Measurements from ENCODE around the gene CSGALNACT2. TPM values are rescaled to one million over a fixed set of nuclear protein-coding genes. Genes with fewer than 3 reads are reported as not detected.

The CSGALNACT2 gene
- total and polyA plus RNA-seq, 10 of the 15 experiments (the other 5 are each of a cell fraction or from before 2014, with no cell fraction given), result 2.5 to 12.6 (median 8.7) TPM

DNA sequence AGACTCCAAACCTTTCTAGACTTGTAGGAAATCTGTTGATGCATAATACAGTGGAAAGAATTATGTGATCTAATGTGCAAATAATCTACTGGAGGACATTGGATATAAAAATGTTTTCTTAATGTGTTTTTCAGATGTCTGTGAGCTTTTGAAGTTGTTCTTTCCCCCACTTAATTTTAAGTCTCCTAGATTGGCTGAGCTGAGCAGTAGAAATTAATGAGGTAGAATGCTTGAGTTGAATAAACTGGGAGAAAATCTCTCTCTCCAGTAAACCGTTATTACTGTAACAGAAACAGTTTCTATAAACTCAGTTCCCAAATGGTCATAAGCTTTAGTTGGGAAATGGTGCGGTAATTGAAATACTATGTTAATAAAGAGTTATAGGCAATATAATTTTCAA, 15.7 kb downstream of the CSGALNACT2 start:
- RAD21 ChIA-PET (ENCODE audit: unreplicated experiment), result interaction anchor here (1.9 kb wide), 1 partner anchor 14 kb away, joined by 6 read pairs; no protein-coding TSS in a partner anchor
- POLR2A ChIA-PET, result interaction anchor here (1.1 kb wide), 1 partner anchor 15 kb away, joined by 4 read pairs; no protein-coding TSS in a partner anchor
- Histone ChIP-seq H3K36me3 (ENCODE audit: control insufficient read depth in 2 of 2, insufficient read depth in 2 of 2, low read length in 1 of 2) (no peaks in the 10 kb centered on the region), H3K9me3 (replicated peaks; ENCODE audit: control insufficient read depth, insufficient read depth, low read length) (peaks cover 2% of the 10 kb centered on the region; the same call in 2 of the 3 replicates), H4K20me1 (ENCODE audit: control insufficient read depth, insufficient read depth) (no peaks in the 10 kb centered on the region), H3K27me3 (replicated peaks in 1 of 2; ENCODE audit: control insufficient read depth in 2 of 2, insufficient read depth in 2 of 2, low read length in 1 of 2) (no peaks in the 10 kb centered on the region), H3K4me1 (ENCODE audit: control insufficient read depth, insufficient read depth, low read length) (no peaks in the 10 kb centered on the region), H3K27ac (ENCODE audit: control insufficient read depth, insufficient read depth) (no peak overlapping the region), H3K79me2 (ENCODE audit: control insufficient read depth, insufficient read depth, low read length) (peaks cover 16% of the 10 kb centered on the region), H3K4me2 (ENCODE audit: control insufficient read depth, insufficient read depth) (no peak overlapping the region), H3K4me3 (no peak overlapping the region), H2AFZ (ENCODE audit: control insufficient read depth, low read depth, low read length) (no peak overlapping the region), H3K9ac (ENCODE audit: control insufficient read depth, insufficient read depth, low read length) (no peak overlapping the region)
- TF ChIP-seq NFYB (IDR thresholded peaks at IDR 0.05; ENCODE audit: insufficient read depth, low read depth, low read length), result no peak
- no peak for TF ChIP-seq SUPT20H (IDR thresholded peaks at IDR 0.05; ENCODE audit: borderline replicate concordance, control insufficient read depth, low read depth, low read length)
- TF ChIP-seq, protein P1, sequence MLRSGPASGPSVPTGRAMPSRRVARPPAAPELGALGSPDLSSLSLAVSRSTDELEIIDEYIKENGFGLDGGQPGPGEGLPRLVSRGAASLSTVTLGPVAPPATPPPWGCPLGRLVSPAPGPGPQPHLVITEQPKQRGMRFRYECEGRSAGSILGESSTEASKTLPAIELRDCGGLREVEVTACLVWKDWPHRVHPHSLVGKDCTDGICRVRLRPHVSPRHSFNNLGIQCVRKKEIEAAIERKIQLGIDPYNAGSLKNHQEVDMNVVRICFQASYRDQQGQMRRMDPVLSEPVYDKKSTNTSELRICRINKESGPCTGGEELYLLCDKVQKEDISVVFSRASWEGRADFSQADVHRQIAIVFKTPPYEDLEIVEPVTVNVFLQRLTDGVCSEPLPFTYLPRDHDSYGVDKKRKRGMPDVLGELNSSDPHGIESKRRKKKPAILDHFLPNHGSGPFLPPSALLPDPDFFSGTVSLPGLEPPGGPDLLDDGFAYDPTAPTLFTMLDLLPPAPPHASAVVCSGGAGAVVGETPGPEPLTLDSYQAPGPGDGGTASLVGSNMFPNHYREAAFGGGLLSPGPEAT (IDR thresholded peaks at IDR 0.05; ENCODE audit: low read depth), result no peak
- TF ChIP-seq ESRRA (IDR thresholded peaks at IDR 0.05; ENCODE audit: low read length), result no peak
- no peak for TF ChIP-seq CHD4 (IDR thresholded peaks at IDR 0.05)
- TF ChIP-seq JUNB (IDR thresholded peaks at IDR 0.05), result no peak
- TF ChIP-seq HDAC6 (IDR thresholded peaks at IDR 0.05; ENCODE audit: unreplicated experiment), result no peak
- TF ChIP-seq SP1 (IDR thresholded peaks at IDR 0.05; ENCODE audit: low read depth, low read length), result no peak
- ATAC-seq (no peak), FAIRE-seq (no peak), DNase-seq (ENCODE audit: low read depth, low spot score) (no peak)
- CTCF ChIA-PET, result interaction anchor here (1.3 kb wide), 1 partner anchor 11 kb away, joined by 3 read pairs; no protein-coding TSS in a partner anchor
- no TSS peak for BruUV-seq (replicated peaks)
- intact Hi-C loops (cut with micrococcal nuclease; ENCODE audit: unreplicated experiment) (no loop called here), in situ Hi-C loops (cut with MboI) (loop anchor here (25.0 kb wide), 1 partner anchor 1808 kb away; the partner anchor contains the start of gene RASSF4)
- 78% methylated on average over 2 of the region's 2 CpGs for WGBS (ENCODE audit: insufficient coverage, insufficient replicate concordance, low lambda C conversion rate, missing lambda C conversion rate)
- SMC1A ChIA-PET (ENCODE audit: uncharacterized antibody, unreplicated experiment), result interaction anchor here (0.8 to 1.8 kb wide), 4 partner anchors 15 to 33 kb away, joined by 3 to 7 read pairs (median 4); no protein-coding TSS in a partner anchor
